ENCODE results near the gene WIPI1. TPM values are rescaled to one million over a fixed set of nuclear protein-coding genes. Genes with fewer than 3 reads are reported as not detected.

Gene WIPI1
- total and polyA plus RNA-seq, 9 of the 15 experiments (the other 6 are each of a cell fraction or from before 2014, with no cell fraction given) = 3.7 to 23.5 (median 11.8) TPM

DNA sequence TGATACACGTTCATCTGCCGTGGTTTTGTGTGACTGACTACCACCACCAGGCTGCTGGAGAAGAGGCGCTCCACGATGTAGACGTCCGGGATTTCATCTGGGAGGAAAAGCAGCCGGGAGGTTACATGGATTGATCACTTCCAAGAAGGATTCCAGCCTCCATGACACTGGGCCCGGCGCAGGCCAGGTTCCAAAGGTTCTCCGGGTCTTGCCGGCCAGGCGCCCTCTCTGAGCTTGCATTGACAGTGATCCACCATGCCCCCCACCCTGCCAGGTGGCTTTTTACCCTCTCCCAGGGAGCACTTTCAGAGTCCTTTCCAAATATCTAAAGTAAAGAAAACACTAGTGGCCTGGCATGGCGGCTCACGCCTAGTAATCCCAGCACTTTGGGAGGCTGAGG, 6.5 kb downstream of the WIPI1 start (continued):
- TF ChIP-seq, protein P1, sequence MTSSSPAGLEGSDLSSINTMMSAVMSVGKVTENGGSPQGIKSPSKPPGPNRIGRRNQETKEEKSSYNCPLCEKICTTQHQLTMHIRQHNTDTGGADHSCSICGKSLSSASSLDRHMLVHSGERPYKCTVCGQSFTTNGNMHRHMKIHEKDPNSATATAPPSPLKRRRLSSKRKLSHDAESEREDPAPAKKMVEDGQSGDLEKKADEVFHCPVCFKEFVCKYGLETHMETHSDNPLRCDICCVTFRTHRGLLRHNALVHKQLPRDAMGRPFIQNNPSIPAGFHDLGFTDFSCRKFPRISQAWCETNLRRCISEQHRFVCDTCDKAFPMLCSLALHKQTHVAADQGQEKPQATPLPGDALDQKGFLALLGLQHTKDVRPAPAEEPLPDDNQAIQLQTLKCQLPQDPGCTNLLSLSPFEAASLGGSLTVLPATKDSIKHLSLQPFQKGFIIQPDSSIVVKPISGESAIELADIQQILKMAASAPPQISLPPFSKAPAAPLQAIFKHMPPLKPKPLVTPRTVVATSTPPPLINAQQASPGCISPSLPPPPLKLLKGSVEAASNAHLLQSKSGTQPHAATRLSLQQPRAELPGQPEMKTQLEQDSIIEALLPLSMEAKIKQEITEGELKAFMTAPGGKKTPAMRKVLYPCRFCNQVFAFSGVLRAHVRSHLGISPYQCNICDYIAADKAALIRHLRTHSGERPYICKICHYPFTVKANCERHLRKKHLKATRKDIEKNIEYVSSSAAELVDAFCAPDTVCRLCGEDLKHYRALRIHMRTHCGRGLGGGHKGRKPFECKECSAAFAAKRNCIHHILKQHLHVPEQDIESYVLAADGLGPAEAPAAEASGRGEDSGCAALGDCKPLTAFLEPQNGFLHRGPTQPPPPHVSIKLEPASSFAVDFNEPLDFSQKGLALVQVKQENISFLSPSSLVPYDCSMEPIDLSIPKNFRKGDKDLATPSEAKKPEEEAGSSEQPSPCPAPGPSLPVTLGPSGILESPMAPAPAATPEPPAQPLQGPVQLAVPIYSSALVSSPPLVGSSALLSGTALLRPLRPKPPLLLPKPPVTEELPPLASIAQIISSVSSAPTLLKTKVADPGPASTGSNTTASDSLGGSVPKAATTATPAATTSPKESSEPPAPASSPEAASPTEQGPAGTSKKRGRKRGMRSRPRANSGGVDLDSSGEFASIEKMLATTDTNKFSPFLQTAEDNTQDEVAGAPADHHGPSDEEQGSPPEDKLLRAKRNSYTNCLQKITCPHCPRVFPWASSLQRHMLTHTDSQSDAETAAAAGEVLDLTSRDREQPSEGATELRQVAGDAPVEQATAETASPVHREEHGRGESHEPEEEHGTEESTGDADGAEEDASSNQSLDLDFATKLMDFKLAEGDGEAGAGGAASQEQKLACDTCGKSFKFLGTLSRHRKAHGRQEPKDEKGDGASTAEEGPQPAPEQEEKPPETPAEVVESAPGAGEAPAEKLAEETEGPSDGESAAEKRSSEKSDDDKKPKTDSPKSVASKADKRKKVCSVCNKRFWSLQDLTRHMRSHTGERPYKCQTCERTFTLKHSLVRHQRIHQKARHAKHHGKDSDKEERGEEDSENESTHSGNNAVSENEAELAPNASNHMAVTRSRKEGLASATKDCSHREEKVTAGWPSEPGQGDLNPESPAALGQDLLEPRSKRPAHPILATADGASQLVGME (CRISPR knock-in tag; IDR thresholded peaks at IDR 0.05) = no peak
- TF ChIP-seq, protein P2, sequence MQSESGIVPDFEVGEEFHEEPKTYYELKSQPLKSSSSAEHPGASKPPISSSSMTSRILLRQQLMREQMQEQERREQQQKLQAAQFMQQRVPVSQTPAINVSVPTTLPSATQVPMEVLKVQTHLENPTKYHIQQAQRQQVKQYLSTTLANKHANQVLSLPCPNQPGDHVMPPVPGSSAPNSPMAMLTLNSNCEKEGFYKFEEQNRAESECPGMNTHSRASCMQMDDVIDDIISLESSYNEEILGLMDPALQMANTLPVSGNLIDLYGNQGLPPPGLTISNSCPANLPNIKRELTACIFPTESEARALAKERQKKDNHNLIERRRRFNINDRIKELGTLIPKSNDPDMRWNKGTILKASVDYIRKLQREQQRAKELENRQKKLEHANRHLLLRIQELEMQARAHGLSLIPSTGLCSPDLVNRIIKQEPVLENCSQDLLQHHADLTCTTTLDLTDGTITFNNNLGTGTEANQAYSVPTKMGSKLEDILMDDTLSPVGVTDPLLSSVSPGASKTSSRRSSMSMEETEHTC (IDR thresholded peaks at IDR 0.05) = no peak
- TF ChIP-seq OTX1 (CRISPR knock-in tag; IDR thresholded peaks at IDR 0.05) = no peak

All from K562 (cell line).